Measurements from ENCODE around the gene IGSF21.

The IGSF21 gene

DNA sequence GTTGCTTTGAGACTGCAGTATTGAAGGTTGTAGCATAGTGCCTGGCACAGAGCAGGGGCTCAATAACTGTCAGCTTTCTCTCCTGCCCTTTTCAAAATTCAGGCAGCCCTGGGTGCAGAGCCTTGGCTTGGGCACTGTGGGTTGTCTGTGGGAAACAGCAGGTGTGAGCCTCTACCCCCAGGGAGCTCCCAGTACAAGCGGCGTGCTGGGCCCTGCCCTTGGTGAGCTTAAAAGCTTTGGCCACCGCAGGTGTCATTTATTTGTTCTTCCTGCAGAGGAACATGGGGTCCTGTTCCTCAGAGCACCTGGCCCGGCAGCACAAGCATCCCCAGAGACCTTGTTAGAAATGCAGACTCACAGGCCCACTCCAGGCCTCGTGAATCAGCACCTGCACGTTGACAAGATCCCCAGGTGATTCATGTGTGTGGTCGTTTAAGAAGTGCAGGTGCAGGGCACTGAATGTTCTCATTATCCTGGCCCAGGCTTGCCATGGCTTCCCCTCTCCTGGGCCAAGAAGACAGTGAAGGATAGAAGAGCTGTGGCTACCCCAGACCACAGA, 29.9 kb upstream of the IGSF21 start:
- H3K4me3 ChIP-seq (ENCODE audit: low read depth, low read length) = no peak overlapping the region
- H3K4me1 ChIP-seq (ENCODE audit: control insufficient read depth, insufficient read depth, low read length) = no peaks in the 10 kb centered on the region
- H3K9ac ChIP-seq (ENCODE audit: low read depth, low read length) = no peak overlapping the region
- H3K36me3 ChIP-seq (ENCODE audit: control insufficient read depth, insufficient read depth, low read length) = no peaks in the 10 kb centered on the region
- no peaks in the 10 kb centered on the region for H3K27me3 ChIP-seq (ENCODE audit: control insufficient read depth, insufficient read depth, low read length)
- H3K9me3 ChIP-seq (ENCODE audit: control insufficient read depth, insufficient read depth, low read length) = no peaks in the 10 kb centered on the region
- H3K27ac ChIP-seq (ENCODE audit: low read depth, low read length) = no peak overlapping the region

DNA sequence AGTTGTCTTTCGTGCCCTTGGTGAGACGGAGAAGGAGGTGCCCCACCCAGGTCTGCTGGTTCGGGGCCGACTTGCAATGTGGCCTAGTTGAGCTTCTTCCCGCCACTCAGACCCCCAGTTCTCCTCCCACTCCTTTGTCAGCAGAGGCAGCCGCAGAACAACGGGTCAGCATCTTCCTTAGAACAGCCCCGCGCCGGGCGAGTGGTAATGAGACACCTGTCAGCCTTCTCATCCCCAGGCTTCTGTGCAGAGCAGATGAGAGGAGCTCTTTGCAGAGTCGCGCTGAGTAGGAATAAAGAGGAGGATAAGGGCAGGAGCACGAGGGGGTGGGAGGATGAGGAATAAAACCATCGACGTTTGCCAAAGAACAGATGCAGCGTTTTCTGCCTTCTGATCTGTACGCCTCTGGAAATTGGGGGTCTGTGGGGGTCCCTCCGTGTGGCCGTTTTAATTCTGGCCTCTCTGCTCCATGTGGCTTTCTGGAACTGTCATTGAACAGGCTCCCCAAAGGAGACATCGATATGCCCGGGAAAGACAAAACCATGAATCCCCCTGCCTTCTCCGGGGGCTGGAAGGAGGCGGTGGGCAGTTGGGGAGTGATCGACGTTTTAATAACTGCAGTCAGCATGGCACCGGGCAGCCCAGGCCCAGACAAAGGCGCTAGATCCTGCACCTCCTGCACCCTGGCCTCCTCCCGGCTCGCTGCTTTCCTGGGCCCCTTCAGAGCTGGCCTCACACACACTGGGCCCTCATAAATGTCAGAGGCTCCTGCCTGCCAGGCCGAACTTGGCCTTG, 27.5 kb upstream of the IGSF21 start:
- H3K36me3 ChIP-seq (ENCODE audit: control insufficient read depth, insufficient read depth, low read length) = no peaks in the 10 kb centered on the region

DNA sequence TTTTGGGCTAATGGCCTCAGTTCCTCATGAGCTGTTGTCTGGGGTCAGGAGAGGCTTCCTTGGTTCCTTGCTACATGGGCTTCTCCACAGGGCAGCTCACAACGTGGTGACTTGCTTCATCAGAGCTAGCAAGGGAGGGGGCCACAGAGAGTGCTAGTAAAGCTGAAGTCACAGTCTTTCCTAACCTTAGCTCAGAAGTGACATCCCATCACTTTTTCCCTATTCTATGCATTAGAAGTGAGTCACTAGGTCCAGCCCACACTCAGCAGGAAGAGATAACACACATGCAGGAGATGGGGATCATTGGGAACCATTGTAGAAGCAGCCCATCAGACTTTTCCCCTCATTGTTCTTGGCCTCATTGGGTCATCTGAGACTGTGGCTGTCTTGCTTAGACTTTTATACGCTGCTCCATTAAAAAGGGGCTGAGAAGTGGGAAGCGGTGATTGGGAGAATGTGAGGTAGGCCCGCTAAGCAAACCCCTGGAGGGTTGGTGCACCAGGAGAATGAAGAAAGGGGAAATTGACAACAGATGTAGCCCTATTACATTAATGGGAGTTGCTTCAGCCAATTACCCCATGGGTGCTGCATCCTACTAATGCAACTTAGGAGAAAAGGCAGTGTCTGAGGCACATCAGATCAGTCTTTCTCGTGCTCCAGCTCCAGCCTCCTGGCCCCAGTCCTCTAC, 22.1 kb upstream of the IGSF21 start:
- Histone ChIP-seq H3K27ac (ENCODE audit: low read depth, low read length) (no peak overlapping the region), H3K9me3 (ENCODE audit: control insufficient read depth, insufficient read depth, low read length) (no peaks in the 10 kb centered on the region), H3K4me1 (ENCODE audit: control insufficient read depth, insufficient read depth, low read length) (peaks cover 3% of the 10 kb centered on the region; the same call in 1 of the 2 replicates), H3K27me3 (ENCODE audit: control insufficient read depth, insufficient read depth, low read length) (no peaks in the 10 kb centered on the region), H3K4me3 (ENCODE audit: low read depth, low read length) (no peak overlapping the region), H3K9ac (ENCODE audit: low read depth, low read length) (no peak overlapping the region), H3K36me3 (ENCODE audit: control insufficient read depth, insufficient read depth, low read length) (no peaks in the 10 kb centered on the region)

More for the DNA sequence above, 27.5 kb upstream of the IGSF21 start:
- Histone ChIP-seq H3K27me3 (ENCODE audit: control insufficient read depth, insufficient read depth, low read length) (no peaks in the 10 kb centered on the region), H3K27ac (ENCODE audit: low read depth, low read length) (no peak overlapping the region), H3K9ac (ENCODE audit: low read depth, low read length) (no peak overlapping the region), H3K4me3 (ENCODE audit: low read depth, low read length) (no peak overlapping the region), H3K4me1 (ENCODE audit: control insufficient read depth, insufficient read depth, low read length) (no peaks in the 10 kb centered on the region), H3K9me3 (ENCODE audit: control insufficient read depth, insufficient read depth, low read length) (no peaks in the 10 kb centered on the region)

DNA sequence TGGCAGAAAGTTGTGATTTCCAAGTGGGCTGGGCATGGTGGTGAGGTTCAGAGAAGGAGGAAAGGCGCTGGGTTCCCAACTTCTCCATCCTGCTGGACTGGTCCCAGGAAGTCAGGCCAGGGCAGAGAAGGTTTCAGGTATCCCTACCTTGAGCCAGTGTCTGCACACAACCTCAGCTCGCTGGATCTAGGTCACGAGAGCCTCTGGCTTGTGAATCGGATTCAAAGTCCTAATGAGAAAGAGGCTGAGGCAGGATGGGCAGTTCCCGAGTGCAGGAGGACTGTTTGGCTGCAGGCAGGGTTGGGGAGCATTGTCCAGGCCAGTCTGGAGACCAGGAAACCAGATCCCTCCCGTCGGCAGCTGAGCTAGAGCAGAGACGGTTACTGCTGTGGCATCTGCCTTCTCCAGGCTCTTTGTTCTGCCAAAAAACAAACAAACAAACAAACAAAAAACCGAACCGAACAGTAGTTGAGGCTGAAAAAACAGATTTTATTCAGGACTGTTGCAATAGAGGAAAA, 19.5 kb upstream of the IGSF21 start:
- Histone ChIP-seq H3K4me3 (ENCODE audit: low read depth, low read length) (no peak overlapping the region), H3K4me1 (ENCODE audit: control insufficient read depth, insufficient read depth, low read length) (peaks cover 28% of the 10 kb centered on the region; the same call in 1 of the 2 replicates), H3K9me3 (ENCODE audit: control insufficient read depth, insufficient read depth, low read length) (no peaks in the 10 kb centered on the region), H3K27me3 (ENCODE audit: control insufficient read depth, insufficient read depth, low read length) (no peaks in the 10 kb centered on the region), H3K27ac (ENCODE audit: low read depth, low read length) (no peak overlapping the region), H3K9ac (ENCODE audit: low read depth, low read length) (no peak overlapping the region), H3K36me3 (ENCODE audit: control insufficient read depth, insufficient read depth, low read length) (no peaks in the 10 kb centered on the region)

DNA sequence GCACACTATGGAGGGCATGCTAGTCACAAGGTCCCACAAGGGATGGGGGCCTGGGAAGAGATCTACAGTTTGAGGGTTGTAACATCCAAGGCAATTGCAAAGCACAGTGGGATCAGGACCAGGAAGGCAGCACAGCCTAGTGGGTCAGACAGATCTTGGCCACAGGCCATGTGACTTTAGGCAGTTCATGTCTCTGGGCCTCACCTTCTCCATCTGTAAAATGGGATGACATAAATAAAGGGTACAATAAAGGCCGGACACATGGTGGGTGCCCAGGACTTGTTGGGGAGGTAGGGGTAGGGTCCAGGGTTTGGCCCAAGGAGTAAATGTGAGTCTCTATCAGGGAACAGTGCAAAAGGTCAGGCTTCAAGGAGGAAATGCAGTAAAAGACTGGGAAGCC, 18.1 kb upstream of the IGSF21 start:
- Histone ChIP-seq H3K4me1 (ENCODE audit: control insufficient read depth, insufficient read depth, low read length) (peaks cover 28% of the 10 kb centered on the region; the same call in 1 of the 2 replicates), H3K4me3 (ENCODE audit: low read depth, low read length) (no peak overlapping the region), H3K9me3 (ENCODE audit: control insufficient read depth, insufficient read depth, low read length) (no peaks in the 10 kb centered on the region), H3K27ac (ENCODE audit: low read depth, low read length) (no peak overlapping the region), H3K9ac (ENCODE audit: low read depth, low read length) (no peak overlapping the region), H3K36me3 (ENCODE audit: control insufficient read depth, insufficient read depth, low read length) (no peaks in the 10 kb centered on the region), H3K27me3 (ENCODE audit: control insufficient read depth, insufficient read depth, low read length) (no peaks in the 10 kb centered on the region)

DNA sequence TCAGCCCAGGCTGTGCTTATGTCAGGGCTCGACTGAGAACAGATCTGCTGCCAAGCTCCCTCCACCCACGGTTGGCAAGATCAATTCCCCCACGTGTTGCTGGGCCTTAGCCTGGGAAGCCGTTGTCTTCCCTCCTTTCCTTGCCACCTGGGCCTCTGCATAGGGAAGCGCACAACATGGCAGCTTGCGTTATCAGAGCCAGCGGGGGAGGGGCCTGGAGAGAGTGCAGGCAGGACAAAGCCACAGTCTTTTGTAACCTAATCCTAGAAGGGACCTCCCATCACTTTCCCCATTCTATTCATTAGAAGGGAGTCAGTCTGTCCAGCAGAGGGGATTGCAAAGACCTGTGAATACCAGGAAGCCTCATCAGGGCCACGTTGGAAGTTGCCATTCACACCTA, 17.0 kb upstream of the IGSF21 start:
- H3K9me3 ChIP-seq (ENCODE audit: control insufficient read depth, insufficient read depth, low read length) = no peaks in the 10 kb centered on the region
- H3K9ac ChIP-seq (ENCODE audit: low read depth, low read length) = no peak overlapping the region
- no peak overlapping the region for H3K4me3 ChIP-seq (ENCODE audit: low read depth, low read length)
- no peaks in the 10 kb centered on the region for H3K27me3 ChIP-seq (ENCODE audit: control insufficient read depth, insufficient read depth, low read length)
- no peak overlapping the region for H3K27ac ChIP-seq (ENCODE audit: low read depth, low read length)
- no peaks in the 10 kb centered on the region for H3K36me3 ChIP-seq (ENCODE audit: control insufficient read depth, insufficient read depth, low read length)
- peaks cover 28% of the 10 kb centered on the region; the same call in 1 of the 2 replicates for H3K4me1 ChIP-seq (ENCODE audit: control insufficient read depth, insufficient read depth, low read length)

DNA sequence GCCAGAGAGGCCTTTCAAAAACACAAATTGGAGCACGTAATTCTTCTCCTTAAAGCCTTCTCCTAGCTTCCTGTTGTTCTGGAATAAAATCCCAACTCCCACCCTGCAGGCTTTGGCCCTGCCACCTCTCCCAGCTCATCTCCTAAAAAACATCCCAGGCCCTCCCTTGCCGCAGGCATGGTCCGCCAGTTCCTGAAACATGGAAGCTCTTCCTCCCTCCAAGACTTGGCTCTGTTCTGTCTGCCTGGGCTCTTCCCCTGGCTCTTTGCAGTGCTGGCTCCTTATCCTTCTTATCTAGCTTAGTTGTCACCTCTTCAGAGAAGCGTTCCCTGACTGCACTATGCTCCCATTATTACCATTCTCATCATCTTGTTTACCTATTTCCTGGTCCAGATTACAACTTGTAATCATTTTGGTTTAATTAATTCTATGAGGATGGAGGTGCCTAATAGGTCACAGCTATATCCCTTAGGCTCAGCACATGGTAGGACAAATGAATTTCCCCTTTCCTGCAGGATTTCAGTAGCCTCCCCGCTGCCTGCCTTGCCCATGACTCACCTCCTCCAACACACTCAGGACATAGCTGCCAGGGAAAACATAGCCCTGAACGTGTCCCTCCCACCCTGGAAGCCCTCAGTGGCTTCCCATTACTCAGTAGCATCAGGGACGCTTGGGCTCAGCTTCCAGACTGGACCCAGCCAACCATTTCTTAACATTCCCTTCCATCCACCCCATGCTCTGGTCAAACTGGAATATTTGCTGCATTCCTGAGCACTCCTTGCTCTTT, 15.7 kb upstream of the IGSF21 start:
- no peaks in the 10 kb centered on the region for H3K9me3 ChIP-seq (ENCODE audit: control insufficient read depth, insufficient read depth, low read length)
- H3K27ac ChIP-seq (ENCODE audit: low read depth, low read length) = no peak overlapping the region
- peaks cover 28% of the 10 kb centered on the region; the same call in 1 of the 2 replicates for H3K4me1 ChIP-seq (ENCODE audit: control insufficient read depth, insufficient read depth, low read length)
- no peaks in the 10 kb centered on the region for H3K36me3 ChIP-seq (ENCODE audit: control insufficient read depth, insufficient read depth, low read length)
- no peak overlapping the region for H3K9ac ChIP-seq (ENCODE audit: low read depth, low read length)
- peaks cover 3% of the 10 kb centered on the region; the same call in 1 of the 2 replicates for H3K27me3 ChIP-seq (ENCODE audit: control insufficient read depth, insufficient read depth, low read length)
- H3K4me3 ChIP-seq (ENCODE audit: low read depth, low read length) = no peak overlapping the region

DNA sequence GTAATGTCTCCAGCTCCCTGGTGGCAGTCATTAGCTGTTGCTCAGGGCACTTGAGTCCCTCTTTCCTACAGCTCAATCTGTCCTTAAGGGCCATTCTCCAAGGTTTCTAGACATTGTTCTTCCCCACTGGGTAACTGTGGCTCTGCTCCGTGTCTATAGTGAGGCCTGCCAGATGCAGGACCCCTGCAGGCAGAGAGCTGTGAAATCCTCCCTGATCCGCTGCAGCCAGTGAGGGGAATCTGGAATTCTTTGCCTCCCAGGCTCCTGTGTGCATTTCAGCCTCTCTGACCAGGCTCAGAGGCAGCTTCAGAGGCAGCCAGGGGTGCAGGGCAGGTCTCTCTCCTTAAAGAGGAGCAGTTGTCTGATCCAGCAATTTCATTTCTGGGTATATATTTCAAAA, 14.4 kb upstream of the IGSF21 start:
- peaks cover 28% of the 10 kb centered on the region; the same call in 1 of the 2 replicates for H3K4me1 ChIP-seq (ENCODE audit: control insufficient read depth, insufficient read depth, low read length)
- H3K36me3 ChIP-seq (ENCODE audit: control insufficient read depth, insufficient read depth, low read length) = no peaks in the 10 kb centered on the region
- H3K27ac ChIP-seq (ENCODE audit: low read depth, low read length) = no peak overlapping the region

DNA sequence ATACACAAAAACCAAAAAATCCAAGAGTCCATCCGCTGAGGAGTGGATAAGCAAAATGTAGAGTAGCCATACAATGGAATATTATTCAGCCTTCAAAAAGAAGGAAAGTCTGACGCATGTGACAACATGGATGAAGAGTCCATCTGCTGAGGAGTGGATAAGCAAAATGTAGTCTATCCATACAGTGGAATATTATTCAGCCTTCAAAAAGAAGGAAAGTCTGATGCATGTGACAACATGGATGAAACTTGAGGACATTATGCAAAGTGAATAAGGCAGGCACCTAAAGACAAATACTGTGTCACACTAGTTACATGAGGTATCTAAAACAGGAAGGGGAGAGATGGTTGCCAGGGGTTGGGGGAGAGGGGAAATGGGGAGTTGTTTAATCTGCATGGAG, 14.0 kb upstream of the IGSF21 start:
- peaks cover 28% of the 10 kb centered on the region; the same call in 1 of the 2 replicates for H3K4me1 ChIP-seq (ENCODE audit: control insufficient read depth, insufficient read depth, low read length)

More for the DNA sequence above, 14.4 kb upstream of the IGSF21 start:
- Histone ChIP-seq H3K9ac (ENCODE audit: low read depth, low read length) (no peak overlapping the region), H3K27me3 (ENCODE audit: control insufficient read depth, insufficient read depth, low read length) (peaks cover 4% of the 10 kb centered on the region; the same call in 1 of the 2 replicates), H3K4me3 (ENCODE audit: low read depth, low read length) (no peak overlapping the region), H3K9me3 (ENCODE audit: control insufficient read depth, insufficient read depth, low read length) (no peaks in the 10 kb centered on the region)

DNA sequence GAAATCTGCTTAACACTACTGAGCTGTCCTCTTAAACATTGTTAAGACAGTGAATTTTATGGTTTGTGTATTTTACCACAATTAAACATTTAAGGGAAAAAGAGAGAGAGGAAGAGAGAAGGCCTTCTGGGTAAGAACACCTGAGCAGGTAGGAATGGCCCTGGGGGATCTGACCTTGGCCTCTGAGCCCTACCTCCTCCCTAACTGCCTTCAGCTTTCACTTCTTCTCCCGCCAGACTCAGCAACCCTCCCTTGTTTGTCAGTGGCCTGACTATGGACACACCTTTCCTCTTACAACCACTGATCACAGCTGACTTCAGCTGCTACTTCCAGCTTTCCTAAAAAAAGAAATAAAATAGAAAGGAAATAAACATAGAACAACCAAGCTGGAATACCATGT, 13.5 kb upstream of the IGSF21 start:
- Histone ChIP-seq H3K27me3 (ENCODE audit: control insufficient read depth, insufficient read depth, low read length) (peaks cover 7% of the 10 kb centered on the region), H3K9ac (ENCODE audit: low read depth, low read length) (no peak overlapping the region), H3K9me3 (ENCODE audit: control insufficient read depth, insufficient read depth, low read length) (no peaks in the 10 kb centered on the region)

More for the DNA sequence above, 14.0 kb upstream of the IGSF21 start:
- Histone ChIP-seq H3K27ac (ENCODE audit: low read depth, low read length) (no peak overlapping the region), H3K27me3 (ENCODE audit: control insufficient read depth, insufficient read depth, low read length) (peaks cover 7% of the 10 kb centered on the region), H3K4me3 (ENCODE audit: low read depth, low read length) (no peak overlapping the region), H3K9me3 (ENCODE audit: control insufficient read depth, insufficient read depth, low read length) (no peaks in the 10 kb centered on the region), H3K9ac (ENCODE audit: low read depth, low read length) (no peak overlapping the region), H3K36me3 (ENCODE audit: control insufficient read depth, insufficient read depth, low read length) (no peaks in the 10 kb centered on the region)

More for the DNA sequence above, 13.5 kb upstream of the IGSF21 start:
- Histone ChIP-seq H3K36me3 (ENCODE audit: control insufficient read depth, insufficient read depth, low read length) (no peaks in the 10 kb centered on the region), H3K4me3 (ENCODE audit: low read depth, low read length) (no peak overlapping the region), H3K27ac (ENCODE audit: low read depth, low read length) (no peak overlapping the region), H3K4me1 (ENCODE audit: control insufficient read depth, insufficient read depth, low read length) (peaks cover 28% of the 10 kb centered on the region; the same call in 1 of the 2 replicates)
